ENCODE data around the gene RPAP3.

DNA sequence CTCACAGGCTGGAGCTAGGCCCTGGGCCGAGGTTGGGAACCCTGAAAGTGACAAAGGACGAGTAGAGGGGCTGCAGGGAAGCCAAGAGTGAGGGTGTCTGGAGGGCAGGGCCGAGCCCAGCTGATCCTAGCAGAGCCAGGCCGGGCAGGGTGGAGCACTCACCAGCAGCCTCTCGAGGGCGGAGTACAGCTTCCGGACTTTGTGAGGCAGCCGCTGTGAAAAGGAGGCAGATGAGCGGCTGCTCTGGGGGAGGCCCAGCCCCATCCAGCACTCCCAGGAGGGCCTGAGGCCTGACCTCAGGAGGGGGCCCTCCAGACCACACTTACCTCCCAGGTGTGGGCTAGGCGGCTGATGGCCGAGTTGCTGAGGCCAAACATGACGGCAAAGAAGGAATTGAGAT is 34.1 kb upstream of the RPAP3 start:
- TF ChIP-seq POLR2A (IDR thresholded peaks at IDR 0.05) (no peak), CTCF (IDR thresholded peaks at IDR 0.05) (no peak)

Measured in body of pancreas (tissue), 4 donors.